Right lobe of liver (tissue), 6 donors: ENCODE results near the gene CSGALNACT2. TPM values are rescaled to one million over a fixed set of nuclear protein-coding genes. Genes with fewer than 3 reads are reported as not detected.

Experiments
- ATAC-seq, 4 donors: fragments of 200-7000 bp; cut with Tn5 transposase; one replicate each; pipeline ENCODE4 v1.9.1; 2020; ENCODE audit warnings: mild to moderate bottlenecking in 4 of 4, moderate library complexity in 4 of 4
- DNase-seq, 3 donors: peaks; one replicate each; pipeline ENCODE4 v3.0.0-alpha.2; 2020
- H3K27ac ChIP-seq, 3 donors: fragments of 200-600 bp; one replicate each; pipeline ENCODE4 v1.8.0; 2022
- H3K27me3 ChIP-seq, 2 donors: fragments of 200-600 bp; one replicate each; pipeline ENCODE4 v1.8.0; 2022
- H3K36me3 ChIP-seq, 4 donors: fragments of 200-600 bp; sonication (generic) in 1 of 4; one replicate each; pipeline versions ENCODE4 v1.5.1 to v1.8.0; 2017 to 2022; ENCODE audit warnings: control low read depth in 1 of 4
- H3K4me1 ChIP-seq, 4 donors: fragments of 200-600 bp; sonication (generic) in 1 of 4; one replicate each; pipeline versions ENCODE4 v1.5.1 to v1.8.0; 2017 to 2022; ENCODE audit warnings: control low read depth in 1 of 4
- H3K4me3 ChIP-seq, 3 donors: fragments of 200-600 bp; one replicate each; pipeline ENCODE4 v1.8.0; 2022
- H3K9me3 ChIP-seq, 4 donors: fragments of 200-600 bp; sonication (generic) in 1 of 4; one replicate each; pipeline versions ENCODE4 v1.5.1 to v1.8.0; 2017 to 2022; ENCODE audit warnings: control low read depth in 1 of 4
- POLR2A ChIP-seq: fragments of 450-650 bp; IDR thresholded peaks from one replicate; pipeline ENCODE4 v1.6.1; 2017; ENCODE audit warnings: antibody characterized with exemption, mild to moderate bottlenecking
- WGBS: methylation state at CpG from one replicate; pipeline ENCODE4 v1.1.6; 2018; ENCODE audit warnings: low coverage, low lambda C conversion rate; ENCODE audit not compliant: insufficient coverage; ENCODE audit errors: missing lambda C conversion rate; 5-methylcytosine and 5-hydroxymethylcytosine counted together
- intact Hi-C, 2 donors: fragments of 100-400 bp; cut with DNase I; formaldehyde crosslinking; loops; one replicate each; pipeline versions ENCODE4 v1.11.2 to v1.14.1; 2022
- total RNA-seq, 6 experiments: library from RNA; depleted of rRNA in 2 of 6; stranded (reverse); fragments of >200 nt in 2 of 6; fragmentation: NEBNext Ultra II Directional in 3 of 6; extraction: Animal tissue kit (Norgen Biotek cat#: 25700) in 3 of 6; gene quantifications; one replicate each; pipeline versions ENCODE4 v1.1.0 to v1.2.4, GENCODE V29; 2016 to 2023
- TF ChIP-seq, protein P1 (sequence below), 4 donors: fragments of 200-600 bp in 3 of 4; fragments of 450-650 bp in 1 of 4; IDR thresholded peaks; one replicate each; pipeline versions ENCODE4 v1.5.1 to v1.8.0; 2016 to 2022; ENCODE audit warnings: antibody characterized with exemption in 4 of 4, mild to moderate bottlenecking in 2 of 4
- donor health status: DM: no; HTN: yes; CAD: no.
- donor health status: DM: no; HTN: no; CAD: no.
- donor health status: DM: no; HTN: no; CAD: no.
- donor health status: DM: no; HTN: yes; CAD: no.
- donor health status: DM: no; HTN: yes; CAD: no.

The CSGALNACT2 gene
- total RNA-seq, 6 experiments from 2014 or later: 5.4 to 11.1 (median 8.3) TPM

DNA sequence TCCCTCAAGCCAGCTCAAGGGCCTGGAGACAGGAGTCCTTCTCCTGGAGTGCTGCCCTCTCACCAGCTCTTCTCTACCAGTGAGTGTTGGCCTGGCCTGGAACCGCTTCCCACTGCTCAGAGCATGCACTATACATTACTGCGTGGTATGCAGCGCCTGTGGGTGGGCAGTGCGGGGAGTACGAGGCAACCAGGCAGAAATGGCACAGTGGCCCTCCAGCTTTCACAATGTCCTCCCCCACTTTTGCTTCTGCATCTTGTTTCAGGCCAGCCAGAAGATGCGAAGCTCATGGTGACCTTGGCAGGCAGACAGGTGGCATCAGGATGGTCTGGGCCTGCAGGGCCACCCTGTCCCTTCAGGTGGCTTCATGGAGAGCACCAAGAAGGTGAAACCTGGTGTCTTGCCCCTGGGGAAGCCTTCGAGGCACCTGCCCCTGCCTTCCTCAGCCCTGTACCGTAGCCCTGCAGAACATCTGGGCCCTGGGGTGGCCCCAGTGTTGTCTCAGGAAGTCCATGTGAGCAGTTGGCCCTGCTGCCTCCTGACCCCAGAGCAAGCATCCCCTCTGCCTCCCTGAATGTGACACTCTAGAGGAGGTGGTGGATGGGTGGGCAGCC is 92.8 kb downstream of the CSGALNACT2 start:
- intact Hi-C loops: no loop called here
- DNase-seq (peak; percentile 7 to 31 (median 23)), ATAC-seq (no peak)
- Histone ChIP-seq H3K9me3 (no peaks in the 10 kb centered on the region), H3K27ac (no peak overlapping the region), H3K4me1 (peaks cover 0 to 4% (median 0%) of the 10 kb centered on the region in 4 donors), H3K27me3 (peaks cover 0 to 15% of the 10 kb centered on the region in 2 donors), H3K36me3 (no peaks in the 10 kb centered on the region), H3K4me3 (no peak overlapping the region)
- no peak for TF ChIP-seq POLR2A
- TF ChIP-seq, protein P1, sequence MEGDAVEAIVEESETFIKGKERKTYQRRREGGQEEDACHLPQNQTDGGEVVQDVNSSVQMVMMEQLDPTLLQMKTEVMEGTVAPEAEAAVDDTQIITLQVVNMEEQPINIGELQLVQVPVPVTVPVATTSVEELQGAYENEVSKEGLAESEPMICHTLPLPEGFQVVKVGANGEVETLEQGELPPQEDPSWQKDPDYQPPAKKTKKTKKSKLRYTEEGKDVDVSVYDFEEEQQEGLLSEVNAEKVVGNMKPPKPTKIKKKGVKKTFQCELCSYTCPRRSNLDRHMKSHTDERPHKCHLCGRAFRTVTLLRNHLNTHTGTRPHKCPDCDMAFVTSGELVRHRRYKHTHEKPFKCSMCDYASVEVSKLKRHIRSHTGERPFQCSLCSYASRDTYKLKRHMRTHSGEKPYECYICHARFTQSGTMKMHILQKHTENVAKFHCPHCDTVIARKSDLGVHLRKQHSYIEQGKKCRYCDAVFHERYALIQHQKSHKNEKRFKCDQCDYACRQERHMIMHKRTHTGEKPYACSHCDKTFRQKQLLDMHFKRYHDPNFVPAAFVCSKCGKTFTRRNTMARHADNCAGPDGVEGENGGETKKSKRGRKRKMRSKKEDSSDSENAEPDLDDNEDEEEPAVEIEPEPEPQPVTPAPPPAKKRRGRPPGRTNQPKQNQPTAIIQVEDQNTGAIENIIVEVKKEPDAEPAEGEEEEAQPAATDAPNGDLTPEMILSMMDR (IDR thresholded peaks at IDR 0.05): no peak
- 100% methylated on average over 1 of the region's 8 CpGs for WGBS

DNA sequence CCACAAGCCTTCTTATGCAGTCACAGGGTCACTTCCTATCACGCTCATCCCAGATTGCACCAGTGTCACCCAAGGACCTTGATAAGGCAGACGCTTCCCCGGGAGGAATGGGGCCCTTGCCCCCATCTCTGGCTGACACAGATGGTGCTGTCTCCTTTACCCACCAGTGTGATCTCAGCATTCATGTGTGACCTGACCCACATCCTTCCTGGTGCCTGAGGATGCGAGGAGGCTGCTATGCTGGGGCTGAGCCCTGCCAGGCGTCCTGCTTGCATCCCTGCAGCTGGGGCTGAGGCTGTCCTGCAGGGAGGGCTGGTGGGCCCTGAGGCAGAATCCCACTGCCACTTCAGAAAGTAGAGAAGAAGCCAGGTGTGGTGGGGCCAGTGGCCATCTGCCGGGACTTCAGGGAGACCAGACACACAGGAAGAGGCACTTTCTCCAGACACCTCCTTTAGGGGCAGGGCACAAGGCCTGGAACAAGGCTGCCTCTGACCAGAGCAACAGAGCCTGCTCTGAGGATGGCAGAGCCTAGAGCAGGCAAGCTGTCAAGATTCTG is 93.4 kb downstream of the CSGALNACT2 start:
- Histone ChIP-seq H3K9me3 (no peaks in the 10 kb centered on the region), H3K36me3 (no peaks in the 10 kb centered on the region), H3K4me3 (no peak overlapping the region), H3K27ac (no peak overlapping the region), H3K4me1 (peaks cover 0 to 4% (median 0%) of the 10 kb centered on the region in 4 donors), H3K27me3 (peaks cover 0 to 15% of the 10 kb centered on the region in 2 donors)
- ATAC-seq (peak in 2 of 4 donors; percentile 25 to 27), DNase-seq (peak; percentile 10 to 28 (median 22))
- TF ChIP-seq, protein P1 (IDR thresholded peaks at IDR 0.05): no peak
- TF ChIP-seq POLR2A: no peak
- 60% methylated on average over 1 of the region's 6 CpGs for WGBS
- intact Hi-C loops: no loop called here

DNA sequence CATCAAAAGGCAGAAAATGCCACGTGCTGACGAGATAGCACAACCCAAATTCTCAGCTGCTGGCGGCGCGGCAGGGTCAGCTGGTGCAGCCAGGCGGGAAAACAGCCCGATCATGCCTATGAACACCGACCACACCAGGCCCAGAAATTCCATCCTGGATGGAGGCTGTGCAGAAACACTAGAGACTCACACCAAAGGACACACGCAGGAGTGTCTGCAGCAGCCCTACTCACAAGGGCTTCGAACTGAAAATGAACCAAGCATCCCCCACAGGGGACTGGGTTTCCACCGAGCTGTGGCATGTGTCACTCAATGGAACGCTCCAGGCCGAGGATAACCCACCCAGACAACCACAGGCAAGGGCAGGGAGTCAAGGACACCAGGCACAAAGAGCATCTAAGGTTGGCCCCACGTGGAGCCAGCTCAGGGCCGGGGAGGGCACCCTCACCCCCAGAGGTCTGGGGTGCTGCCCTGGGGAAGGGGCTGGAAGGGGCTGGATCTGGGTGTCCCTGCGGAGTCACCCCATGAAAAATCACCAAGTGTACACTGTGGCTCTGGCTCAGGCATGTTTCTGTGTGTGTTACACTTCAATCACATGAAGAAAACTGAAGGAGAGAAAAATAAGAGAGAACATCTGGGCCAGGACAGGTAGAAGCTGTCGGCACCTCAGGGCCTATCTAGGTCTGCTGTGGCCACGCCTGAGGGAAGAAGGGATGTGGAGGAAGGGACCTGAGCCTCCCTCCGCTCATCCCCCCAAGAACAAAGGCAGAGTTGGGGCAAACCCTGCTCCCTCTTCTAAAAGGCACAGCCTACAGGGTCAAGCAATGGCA is 95.6 kb downstream of the CSGALNACT2 start:
- H3K4me3 ChIP-seq: no peak overlapping the region
- intact Hi-C loops: no loop called here
- no peaks in the 10 kb centered on the region for H3K9me3 ChIP-seq
- H3K4me1 ChIP-seq: peaks cover 0 to 4% (median 0%) of the 10 kb centered on the region in 4 donors
- H3K27ac ChIP-seq: no peak overlapping the region
- WGBS: 67% methylated on average over 12 of the region's 19 CpGs
- peak; percentile 8 to 33 (median 28) for DNase-seq
- no peaks in the 10 kb centered on the region for H3K36me3 ChIP-seq
- no peak for ATAC-seq
- peaks cover 0 to 13% of the 10 kb centered on the region in 2 donors for H3K27me3 ChIP-seq
- TF ChIP-seq, protein P1 (IDR thresholded peaks at IDR 0.05): no peak
- no peak for TF ChIP-seq POLR2A

DNA sequence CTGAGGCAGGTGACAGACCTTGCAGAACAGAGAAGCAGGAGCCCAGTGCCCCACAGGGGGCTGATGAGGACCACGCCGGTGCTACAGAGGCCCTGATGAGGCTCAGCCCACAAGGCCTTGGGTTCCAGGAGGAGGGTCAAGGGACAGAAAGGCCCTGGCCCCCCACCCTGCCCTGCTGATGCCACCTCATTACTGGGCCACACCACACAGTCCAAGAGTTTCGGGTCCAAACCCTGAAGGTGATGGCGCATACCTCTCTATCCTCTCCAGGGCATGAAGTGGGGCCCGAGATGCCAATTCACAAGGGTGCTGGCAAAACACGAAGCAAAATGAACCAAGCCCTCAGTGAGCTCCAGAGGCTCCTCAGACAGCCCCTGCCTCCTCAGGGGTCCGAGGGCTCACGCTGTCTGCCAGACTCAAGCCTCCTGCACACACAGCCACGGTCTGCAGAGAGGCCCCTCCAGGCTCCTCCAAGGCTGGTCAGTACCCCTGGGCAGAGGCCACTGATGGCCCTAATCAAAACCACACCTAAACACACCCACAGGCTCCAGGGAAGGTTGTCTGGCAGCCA is 96.3 kb downstream of the CSGALNACT2 start:
- H3K27ac ChIP-seq: no peak overlapping the region
- H3K4me3 ChIP-seq: no peak overlapping the region
- intact Hi-C loops: no loop called here
- no peaks in the 10 kb centered on the region for H3K9me3 ChIP-seq
- DNase-seq (peak; percentile 7 to 37 (median 33)), ATAC-seq (no peak)
- 70% methylated on average over 2 of the region's 9 CpGs for WGBS
- H3K27me3 ChIP-seq: peaks cover 0 to 6% of the 10 kb centered on the region in 2 donors
- TF ChIP-seq, protein P1 (IDR thresholded peaks at IDR 0.05): no peak
- TF ChIP-seq POLR2A: no peak
- H3K36me3 ChIP-seq: no peaks in the 10 kb centered on the region
- no peaks in the 10 kb centered on the region for H3K4me1 ChIP-seq

Other genes with a start within 250 kb of the CSGALNACT2 start
- gene RET, start 61.4 kb upstream of the CSGALNACT2 start, total RNA-seq: 10 to 100 TPM in 1 of 6 experiments, 1 to 10 TPM in 3, under 1 TPM in 2; 0.53 to 10.2 (median 1.4) TPM
- under 1 TPM; 0.05 to 0.30 (median 0.12) TPM for gene RASGEF1A, start 128.6 kb downstream of the CSGALNACT2 start, total RNA-seq
- gene FXYD4, start 233.2 kb downstream of the CSGALNACT2 start, total RNA-seq: not detected